Activated B cell treated with CpG ODN at 0.5 μM for 24 hours (primary cell): ENCODE results near the gene NDFIP1. TPM values are rescaled to one million over a fixed set of nuclear protein-coding genes. Genes with fewer than 3 reads are reported as not detected.

ENCODE experiments used
- ATAC-seq: fragments of 200-7000 bp; cut with Tn5 transposase; one replicate; pipeline ENCODE4 v1.10.0; 2021; ENCODE audit warnings: low read depth, mild to moderate bottlenecking, moderate library complexity
- CTCF ChIA-PET: fragments of 350-600 bp; sonication (Branson Sonifier 250); formaldehyde crosslinking; loops from one replicate; lab custom pipeline; 2021; ENCODE audit warnings: antibody characterized with exemption; lab: Charles Lee
- POLR2A ChIA-PET: fragments of 350-600 bp; sonication (Branson Sonifier 250); formaldehyde crosslinking; loops from one replicate; lab custom pipeline; 2021; ENCODE audit warnings: antibody characterized with exemption; lab: Charles Lee
- DNase-seq: peaks from one replicate; pipeline ENCODE4 v3.0.0; 2022
- H3K27ac Mint-ChIP-seq: one replicate; pipeline ENCODE4 v1.8.0; 2020; ENCODE audit warnings: mixed read lengths
- H3K27me3 Mint-ChIP-seq: one replicate; pipeline ENCODE4 v1.8.0; 2021; ENCODE audit warnings: mixed read lengths
- H3K36me3 Mint-ChIP-seq: one replicate; pipeline ENCODE4 v1.8.0; 2021; ENCODE audit warnings: low read depth, mixed read lengths
- H3K4me1 Mint-ChIP-seq: one replicate; pipeline ENCODE4 v1.8.0; 2021; ENCODE audit warnings: mixed read lengths
- H3K4me3 Mint-ChIP-seq: one replicate; pipeline ENCODE4 v1.8.0; 2020; ENCODE audit warnings: mild to moderate bottlenecking, mixed read lengths
- H3K9me3 Mint-ChIP-seq: one replicate; pipeline ENCODE4 v1.8.0; 2020; ENCODE audit warnings: mixed read lengths
- intact Hi-C: fragments of 100-400 bp; cut with micrococcal nuclease; formaldehyde crosslinking; loops from one replicate; pipeline ENCODE4 v1.15.1; 2024
- total RNA-seq: library from RNA; stranded (reverse); gene quantifications from 2 replicates; pipeline ENCODE4 v1.2.3, GENCODE V29; 2022
- TF ChIP-seq, protein P1 (sequence below): fragments of 200-600 bp; IDR thresholded peaks from one replicate; pipeline ENCODE4 v1.8.0; 2022; ENCODE audit warnings: antibody characterized with exemption, mild to moderate bottlenecking

NDFIP1 gene
- total RNA-seq, 1 donor from 2014 or later, result 24.2 TPM

DNA sequence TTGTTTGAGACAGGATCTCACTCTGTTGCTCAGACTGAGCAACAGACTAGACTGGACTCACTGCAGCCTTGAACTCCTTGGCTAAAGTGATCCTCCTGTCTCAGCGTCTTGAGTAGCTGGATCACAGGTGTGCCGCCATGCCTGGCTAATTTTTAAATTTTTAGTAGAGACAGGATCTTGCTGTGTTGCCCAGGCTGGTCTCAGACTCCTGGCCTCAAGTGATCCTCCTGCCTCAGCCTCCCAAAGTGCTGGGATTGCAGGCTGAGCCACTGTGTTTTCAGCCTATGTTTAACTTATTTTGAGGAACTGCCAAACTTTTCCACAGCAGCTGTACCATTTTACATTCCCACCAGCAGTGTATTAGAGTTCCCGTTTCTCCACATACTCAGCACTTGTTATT, 16.8 kb downstream of the NDFIP1 start:
- ATAC-seq (no peak), DNase-seq (no peak)
- H3K4me1 Mint-ChIP-seq, result peaks cover 9% of the 10 kb centered on the region
- intact Hi-C loops, result no loop called here
- H3K9me3 Mint-ChIP-seq, result peaks cover 2% of the 10 kb centered on the region
- ChIA-PET CTCF (no interaction called here), POLR2A (no interaction called here)
- H3K36me3 Mint-ChIP-seq, result peaks cover 26% of the 10 kb centered on the region
- TF ChIP-seq, protein P1, sequence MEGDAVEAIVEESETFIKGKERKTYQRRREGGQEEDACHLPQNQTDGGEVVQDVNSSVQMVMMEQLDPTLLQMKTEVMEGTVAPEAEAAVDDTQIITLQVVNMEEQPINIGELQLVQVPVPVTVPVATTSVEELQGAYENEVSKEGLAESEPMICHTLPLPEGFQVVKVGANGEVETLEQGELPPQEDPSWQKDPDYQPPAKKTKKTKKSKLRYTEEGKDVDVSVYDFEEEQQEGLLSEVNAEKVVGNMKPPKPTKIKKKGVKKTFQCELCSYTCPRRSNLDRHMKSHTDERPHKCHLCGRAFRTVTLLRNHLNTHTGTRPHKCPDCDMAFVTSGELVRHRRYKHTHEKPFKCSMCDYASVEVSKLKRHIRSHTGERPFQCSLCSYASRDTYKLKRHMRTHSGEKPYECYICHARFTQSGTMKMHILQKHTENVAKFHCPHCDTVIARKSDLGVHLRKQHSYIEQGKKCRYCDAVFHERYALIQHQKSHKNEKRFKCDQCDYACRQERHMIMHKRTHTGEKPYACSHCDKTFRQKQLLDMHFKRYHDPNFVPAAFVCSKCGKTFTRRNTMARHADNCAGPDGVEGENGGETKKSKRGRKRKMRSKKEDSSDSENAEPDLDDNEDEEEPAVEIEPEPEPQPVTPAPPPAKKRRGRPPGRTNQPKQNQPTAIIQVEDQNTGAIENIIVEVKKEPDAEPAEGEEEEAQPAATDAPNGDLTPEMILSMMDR, result no peak
- no peak overlapping the region for H3K4me3 Mint-ChIP-seq
- H3K27me3 Mint-ChIP-seq, result no peaks in the 10 kb centered on the region
- H3K27ac Mint-ChIP-seq, result no peak overlapping the region

DNA sequence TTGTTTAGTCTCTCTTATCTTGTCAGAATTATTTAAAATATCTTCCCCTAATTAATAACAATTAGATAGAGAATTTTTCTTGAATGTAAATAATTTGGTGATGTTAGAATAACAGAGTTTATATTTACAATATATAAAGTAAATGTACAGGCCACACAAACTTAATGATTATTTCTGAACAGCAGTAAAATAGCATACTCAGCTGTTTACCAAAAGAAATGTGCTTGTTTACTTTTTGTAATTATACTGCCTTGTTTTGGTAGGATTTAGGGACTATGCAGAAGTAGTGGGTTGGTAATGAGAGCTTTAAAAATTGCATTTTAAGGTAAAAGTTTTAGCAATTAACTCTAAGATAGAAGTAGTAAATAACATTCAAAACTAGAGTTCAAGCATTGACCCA, 17.4 kb downstream of the NDFIP1 start:
- Mint-ChIP-seq H3K27ac (no peak overlapping the region), H3K9me3 (peaks cover 2% of the 10 kb centered on the region), H3K27me3 (no peaks in the 10 kb centered on the region), H3K4me1 (peaks cover 8% of the 10 kb centered on the region), H3K4me3 (no peak overlapping the region), H3K36me3 (peaks cover 23% of the 10 kb centered on the region)
- intact Hi-C loops, result no loop called here
- TF ChIP-seq, protein P1, result no peak
- CTCF ChIA-PET, result no interaction called here
- POLR2A ChIA-PET, result no interaction called here
- no peak for DNase-seq
- ATAC-seq, result no peak

DNA sequence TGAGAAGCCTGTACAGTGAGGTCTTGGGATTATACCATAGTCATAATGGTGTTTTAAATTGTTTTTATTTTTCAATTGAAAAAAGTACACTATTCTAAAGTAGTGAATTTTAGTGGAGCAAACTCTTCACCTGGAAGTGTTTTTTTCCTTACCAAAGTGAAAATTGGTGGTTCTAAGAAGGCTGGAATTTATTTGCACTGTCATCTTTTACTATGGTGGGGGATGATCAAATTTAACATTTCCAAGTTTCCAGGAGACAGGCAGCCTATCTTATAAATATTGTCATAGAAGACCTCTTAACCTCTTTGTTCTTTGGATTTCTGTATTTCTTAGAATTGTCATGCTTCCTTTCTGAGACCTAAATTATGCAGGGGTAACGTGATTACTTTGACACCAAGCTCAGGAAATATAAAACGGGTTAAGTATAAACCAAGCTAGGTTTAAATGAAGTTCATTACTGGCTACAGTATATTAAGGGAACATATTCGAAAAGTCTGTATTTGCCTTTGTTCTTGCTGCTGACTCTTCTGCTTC, 20.2 kb downstream of the NDFIP1 start:
- H3K27ac Mint-ChIP-seq, result no peak overlapping the region
- no peaks in the 10 kb centered on the region for H3K27me3 Mint-ChIP-seq
- CTCF ChIA-PET, result interaction anchor here (1.5 kb wide), 1 partner anchor 15 kb away, joined by 5 read pairs; no protein-coding TSS in a partner anchor
- ATAC-seq (no peak), DNase-seq (no peak)
- POLR2A ChIA-PET, result no interaction called here
- H3K36me3 Mint-ChIP-seq, result peaks cover 12% of the 10 kb centered on the region
- H3K4me1 Mint-ChIP-seq, result peaks cover 8% of the 10 kb centered on the region
- no peak overlapping the region for H3K4me3 Mint-ChIP-seq
- H3K9me3 Mint-ChIP-seq, result no peaks in the 10 kb centered on the region
- intact Hi-C loops, result no loop called here
- TF ChIP-seq, protein P1, result no peak

DNA sequence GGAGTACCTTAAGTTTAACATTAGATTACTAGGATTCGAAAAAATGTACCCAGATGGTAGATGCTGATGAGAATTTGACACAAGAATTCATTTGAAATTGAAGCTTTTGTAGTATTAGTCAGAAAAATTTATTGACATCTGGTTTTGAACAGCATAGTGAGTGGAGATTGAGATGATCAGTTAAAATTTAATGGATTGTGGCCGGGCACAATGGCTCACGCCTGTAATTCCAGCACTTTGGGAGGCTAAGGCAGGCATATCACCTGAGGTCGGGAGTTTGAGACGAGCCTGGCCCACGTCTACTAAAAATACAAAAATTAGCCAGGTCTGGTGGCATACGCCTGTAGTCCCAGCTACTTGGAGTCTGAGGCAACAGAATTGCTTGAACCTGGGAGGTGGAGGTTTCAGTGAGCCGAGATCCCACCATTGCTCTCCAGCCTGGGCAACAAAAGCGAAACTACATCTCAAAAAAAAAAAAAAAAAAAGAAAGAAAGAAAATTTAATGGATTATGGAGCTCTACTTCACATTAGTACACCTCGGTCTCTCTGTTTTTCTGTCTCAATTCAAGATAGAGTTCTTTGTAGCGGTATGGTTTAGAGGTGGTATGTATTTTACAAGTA, 21.0 kb downstream of the NDFIP1 start:
- POLR2A ChIA-PET, result no interaction called here
- no peak for DNase-seq
- no peak overlapping the region for H3K4me3 Mint-ChIP-seq
- TF ChIP-seq, protein P1, result no peak
- no peak overlapping the region for H3K27ac Mint-ChIP-seq
- H3K36me3 Mint-ChIP-seq, result peaks cover 6% of the 10 kb centered on the region
- intact Hi-C loops, result no loop called here
- H3K4me1 Mint-ChIP-seq, result peaks cover 8% of the 10 kb centered on the region
- H3K27me3 Mint-ChIP-seq, result no peaks in the 10 kb centered on the region
- CTCF ChIA-PET, result interaction anchor here (1.5 kb wide), 1 partner anchor 14 kb away, joined by 5 read pairs; no protein-coding TSS in a partner anchor
- H3K9me3 Mint-ChIP-seq, result no peaks in the 10 kb centered on the region
- ATAC-seq, result no peak

DNA sequence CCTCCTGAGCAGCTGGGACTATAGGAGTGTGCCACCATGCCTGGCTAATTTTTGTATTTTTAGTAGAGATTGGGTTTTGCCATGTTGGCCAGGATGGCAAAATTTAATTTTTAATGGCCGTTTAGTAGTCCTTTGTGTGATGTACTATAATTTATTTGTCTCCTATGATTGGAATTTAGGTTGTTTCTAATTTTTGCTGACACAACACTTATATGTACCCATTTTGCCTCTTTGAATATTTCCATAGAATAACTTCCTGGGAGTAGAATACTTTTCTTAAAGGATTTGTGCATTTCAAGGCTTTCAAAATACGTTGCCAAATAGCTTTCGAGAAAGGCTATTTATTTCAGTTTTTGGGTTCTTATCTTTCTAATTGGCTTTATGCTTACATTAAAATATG, 22.8 kb downstream of the NDFIP1 start:
- no peak overlapping the region for H3K4me3 Mint-ChIP-seq
- peaks cover 8% of the 10 kb centered on the region for H3K4me1 Mint-ChIP-seq
- TF ChIP-seq, protein P1, result no peak
- CTCF ChIA-PET, result interaction anchor here (1.6 kb wide), 1 partner anchor 582 kb away, joined by 3 read pairs; no protein-coding TSS in a partner anchor
- ATAC-seq, result no peak
- POLR2A ChIA-PET, result interaction anchor here (0.6 kb wide), 1 partner anchor 216 kb away, joined by 3 read pairs; no protein-coding TSS in a partner anchor
- no peaks in the 10 kb centered on the region for H3K27me3 Mint-ChIP-seq
- no peak overlapping the region for H3K27ac Mint-ChIP-seq
- peaks cover 16% of the 10 kb centered on the region for H3K36me3 Mint-ChIP-seq
- no peaks in the 10 kb centered on the region for H3K9me3 Mint-ChIP-seq
- DNase-seq, result no peak
- intact Hi-C loops, result no loop called here
